Measurements from ENCODE around the gene ZNF548.

Gene ZNF548

DNA sequence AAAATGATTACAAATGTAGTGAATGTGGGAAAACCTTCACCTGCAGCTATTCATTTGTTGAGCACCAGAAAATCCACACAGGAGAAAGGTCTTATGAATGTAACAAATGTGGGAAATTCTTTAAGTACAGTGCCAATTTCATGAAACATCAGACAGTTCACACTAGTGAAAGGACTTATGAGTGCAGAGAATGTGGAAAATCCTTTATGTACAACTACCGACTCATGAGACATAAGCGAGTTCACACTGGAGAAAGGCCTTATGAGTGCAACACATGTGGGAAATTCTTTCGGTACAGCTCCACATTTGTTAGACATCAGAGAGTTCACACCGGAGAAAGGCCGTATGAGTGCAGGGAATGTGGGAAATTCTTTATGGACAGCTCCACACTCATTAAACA lies 9.2 kb downstream of the ZNF548 start:
- no peak for DNase-seq (ENCODE audit: low read depth)

DNA sequence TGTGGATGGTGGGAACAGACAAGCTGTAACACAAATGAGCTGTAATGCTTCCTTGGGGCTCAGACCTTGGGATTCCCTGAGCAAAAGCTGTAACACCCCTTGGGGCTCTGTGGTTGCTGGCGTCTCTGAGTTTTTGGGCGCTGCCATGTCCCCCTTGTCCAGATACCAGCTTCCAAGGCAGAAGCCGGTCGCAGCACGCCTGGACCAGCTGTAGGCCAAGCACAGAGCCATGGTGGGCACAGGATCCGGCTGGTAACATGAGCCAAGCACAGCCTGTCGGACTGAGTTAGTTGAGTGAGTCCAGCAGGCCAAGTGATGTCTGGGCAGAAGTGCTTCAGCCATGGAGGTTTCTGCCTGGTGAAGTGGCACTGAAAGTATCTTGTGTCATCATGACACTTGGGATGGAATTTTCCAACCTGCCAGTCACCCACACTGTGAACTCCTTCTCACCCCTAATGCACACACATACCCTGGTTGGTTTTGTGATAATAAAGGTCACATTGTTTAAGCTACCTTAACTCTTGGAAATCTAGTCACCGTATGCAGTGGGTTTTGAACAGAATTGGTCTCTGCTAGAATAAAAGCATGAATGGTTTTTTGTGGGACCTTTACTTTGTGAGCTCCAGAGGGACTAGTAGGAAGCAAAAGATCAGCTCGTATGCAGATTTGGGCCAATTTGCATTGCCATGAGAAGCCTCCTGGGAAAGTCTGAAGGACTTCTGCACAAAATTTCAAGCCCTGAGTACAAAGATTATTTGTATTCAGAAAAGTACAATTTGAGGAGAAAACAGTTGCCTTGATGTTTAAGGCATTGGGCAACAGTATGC lies 14.3 kb downstream of the ZNF548 start:
- DNase-seq (ENCODE audit: low read depth): no peak

DNA sequence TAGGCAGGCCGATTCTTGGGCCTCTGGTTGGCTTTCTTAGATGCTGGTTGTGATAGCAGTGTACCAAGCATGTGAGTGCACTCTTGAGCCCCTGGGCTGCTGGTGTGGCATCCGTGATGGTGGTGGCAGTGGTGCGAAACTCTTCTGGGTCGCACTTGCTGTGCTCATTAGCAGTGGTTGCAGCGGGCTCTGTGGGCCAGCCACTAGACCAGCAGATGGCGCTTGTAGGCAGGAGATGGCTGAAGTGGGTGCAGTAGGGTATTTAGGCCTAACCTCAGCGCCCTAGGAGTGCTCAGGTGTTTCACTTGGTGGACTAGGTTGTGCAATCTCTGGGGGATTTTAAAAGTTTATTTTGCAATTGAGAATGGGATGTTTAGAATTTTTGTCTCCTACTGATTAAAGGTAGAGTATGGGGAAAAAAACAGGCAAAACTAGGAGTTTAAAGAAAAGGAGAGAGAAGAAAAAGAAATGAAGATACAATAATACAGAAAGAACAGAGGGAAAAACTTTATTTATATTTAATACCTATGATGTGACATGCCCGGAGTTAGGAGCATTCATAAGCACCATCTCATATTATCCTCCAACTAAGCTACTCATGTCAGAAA lies 17.0 kb downstream of the ZNF548 start:
- DNase-seq (ENCODE audit: low read depth): peak; percentile 61

DNA sequence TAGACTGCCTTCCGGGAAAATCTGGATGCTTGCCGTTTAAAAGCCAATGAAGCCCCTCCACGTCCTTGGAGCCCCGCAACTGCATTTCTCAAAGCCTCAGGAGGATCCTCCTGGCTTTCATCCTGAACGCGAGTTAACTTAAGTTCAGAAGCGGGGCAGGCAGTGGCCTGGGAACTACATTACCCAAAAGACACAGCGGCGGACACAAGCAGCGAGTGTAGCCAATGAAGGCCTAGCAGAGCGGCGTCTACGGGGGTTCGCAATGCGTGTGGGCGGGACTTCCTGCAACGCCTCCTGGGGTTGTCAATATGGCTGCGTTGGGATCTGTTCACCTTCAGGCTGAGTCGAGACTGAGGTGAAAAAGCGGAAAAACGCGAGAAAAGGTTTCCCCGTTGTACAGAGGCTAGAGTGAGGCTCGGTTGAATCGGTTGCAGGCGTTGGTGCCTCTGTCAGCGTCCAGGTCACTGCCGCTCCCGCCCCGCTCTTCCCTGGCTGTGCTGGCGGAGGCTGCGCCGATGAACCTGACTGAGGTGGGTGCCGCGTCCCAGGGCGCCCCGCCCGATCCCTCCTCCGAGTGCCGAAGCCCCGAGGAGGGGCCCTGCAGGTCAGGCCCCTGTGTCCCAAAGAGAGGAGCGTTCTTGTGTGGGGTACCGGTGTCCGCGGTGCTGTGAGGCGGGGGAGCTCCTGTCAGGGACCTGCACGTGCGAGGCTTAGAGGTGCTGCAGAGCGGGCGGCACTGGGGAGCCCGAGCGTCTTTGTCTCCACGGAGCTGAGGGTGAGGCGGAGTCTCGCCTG lies 21.4 kb downstream of the ZNF548 start, which contains the start of gene ZNF17:
ZNF17 (plus strand) TSS at position 285 of the 795 bp plus-strand sequence. CDS start 2,455 bp downstream, outside the sequence.
- DNase-seq (ENCODE audit: low read depth): peak; percentile 87

DNA sequence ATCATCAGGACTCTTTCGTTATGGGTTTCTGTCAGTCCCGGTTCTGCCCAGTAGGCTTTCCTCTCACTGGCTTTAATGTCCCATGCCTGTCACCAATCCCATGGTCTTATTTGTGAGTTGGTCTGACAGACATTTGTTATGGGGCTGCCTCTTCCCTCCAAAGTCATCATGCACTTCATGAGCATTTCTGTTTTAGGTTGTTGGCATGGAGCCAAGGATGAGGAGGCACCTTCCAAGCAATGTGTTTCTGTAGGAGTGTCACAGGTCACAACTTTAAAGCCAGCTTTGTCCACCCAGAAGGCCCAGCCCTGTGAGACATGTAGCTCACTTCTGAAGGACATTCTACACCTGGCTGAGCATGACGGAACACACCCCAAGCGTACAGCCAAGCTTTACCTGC lies 29.8 kb downstream of the ZNF548 start:
- no peak for DNase-seq (ENCODE audit: low read depth)

DNA sequence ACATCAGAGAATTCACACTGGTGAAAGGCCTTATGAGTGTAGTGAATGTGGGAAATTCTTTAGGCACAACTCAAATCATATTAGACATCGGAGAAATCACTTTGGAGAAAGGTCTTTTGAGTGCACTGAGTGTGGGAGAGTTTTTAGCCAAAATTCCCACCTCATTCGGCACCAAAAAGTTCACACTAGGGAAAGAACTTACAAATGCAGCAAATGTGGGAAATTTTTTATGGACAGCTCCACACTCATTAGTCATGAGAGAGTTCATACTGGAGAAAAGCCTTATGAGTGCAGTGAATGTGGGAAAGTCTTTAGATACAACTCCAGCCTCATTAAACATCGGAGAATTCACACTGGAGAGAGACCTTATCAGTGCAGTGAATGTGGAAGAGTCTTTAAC lies 31.4 kb downstream of the ZNF548 start:
- DNase-seq (ENCODE audit: low read depth): no peak

DNA sequence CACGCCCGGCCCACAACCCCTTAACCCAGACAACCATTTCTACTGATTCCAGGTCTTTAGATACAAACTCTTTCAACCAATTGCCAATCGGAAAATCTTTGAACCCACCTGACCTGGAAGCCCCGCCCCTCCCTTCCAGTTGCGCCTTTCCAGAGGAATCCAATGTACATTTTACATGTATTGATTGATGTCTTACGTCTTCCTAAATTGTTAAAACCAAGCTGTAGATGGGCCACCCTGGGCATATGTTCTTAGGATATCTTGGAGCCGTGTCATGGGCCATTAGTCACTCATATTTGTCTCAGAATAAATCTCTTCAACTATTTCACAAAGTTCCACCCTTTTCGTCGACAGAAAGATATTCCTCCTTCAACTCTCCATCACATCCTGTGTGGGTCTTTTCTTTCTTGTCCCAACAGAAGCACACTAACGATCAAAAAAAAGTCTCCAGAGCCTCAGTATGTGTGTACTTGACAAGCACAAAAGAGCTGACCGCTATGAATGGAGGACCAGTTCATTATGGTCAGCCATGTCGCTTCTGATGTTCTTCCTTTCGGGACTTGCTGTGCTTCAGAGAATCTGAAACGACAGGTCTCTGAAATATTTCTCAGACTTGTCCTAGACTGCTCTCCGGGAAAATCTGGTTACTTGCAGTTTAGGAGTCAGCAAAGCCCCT lies 44.9 kb downstream of the ZNF548 start:
- no peak for DNase-seq (ENCODE audit: low read depth)

DNA sequence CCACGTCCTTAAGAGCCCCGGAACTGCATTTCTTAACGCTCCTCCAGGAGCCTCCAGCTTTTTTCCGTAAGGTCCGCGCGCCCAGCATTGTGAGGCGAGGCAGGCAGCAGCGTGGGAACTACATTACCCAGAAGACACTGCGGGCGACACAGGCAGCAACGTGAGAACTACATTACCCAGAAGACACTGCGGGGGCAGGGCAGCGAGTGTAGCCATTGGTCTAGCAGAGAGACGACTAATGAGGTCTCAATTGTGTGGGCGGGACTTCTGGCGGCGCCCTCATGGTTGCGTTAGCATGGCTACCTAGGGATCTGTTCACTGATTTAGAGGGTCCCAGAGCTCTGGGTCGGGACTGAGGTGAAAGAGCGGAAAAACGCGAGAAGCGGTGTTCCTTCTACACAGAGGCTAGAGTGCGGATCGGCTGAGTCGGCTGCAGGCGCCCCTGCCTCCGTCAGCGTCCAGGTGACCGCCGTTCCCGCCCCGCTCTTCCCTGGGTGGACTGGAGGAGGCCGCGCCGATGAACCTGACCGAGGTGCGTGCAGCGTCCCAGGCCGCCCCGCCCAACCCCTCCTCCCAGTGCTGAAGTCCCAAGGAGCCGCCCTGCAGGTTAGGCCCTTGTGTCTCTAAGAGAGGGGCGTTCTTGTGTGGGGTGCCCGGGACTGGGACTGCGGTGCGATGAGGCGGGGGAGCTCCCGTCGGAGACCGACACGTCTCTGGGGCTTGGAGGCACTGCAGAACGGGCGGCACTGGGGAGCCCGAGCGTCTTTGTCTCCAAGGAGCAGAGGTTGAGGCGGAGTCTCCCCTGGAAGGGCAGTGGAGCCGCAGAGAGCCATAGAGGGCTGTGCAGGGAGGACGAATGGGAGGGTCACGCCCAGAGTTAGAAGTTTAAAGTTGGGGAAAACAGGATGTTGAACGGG lies 45.7 kb downstream of the ZNF548 start, which contains the start of gene ZNF749:
ZNF749 (plus strand) TSS at position 264 of the 917 bp plus-strand sequence; CDS start at position 518, 254 bp downstream.
- peak; percentile 96 for DNase-seq (ENCODE audit: low read depth)

DNA sequence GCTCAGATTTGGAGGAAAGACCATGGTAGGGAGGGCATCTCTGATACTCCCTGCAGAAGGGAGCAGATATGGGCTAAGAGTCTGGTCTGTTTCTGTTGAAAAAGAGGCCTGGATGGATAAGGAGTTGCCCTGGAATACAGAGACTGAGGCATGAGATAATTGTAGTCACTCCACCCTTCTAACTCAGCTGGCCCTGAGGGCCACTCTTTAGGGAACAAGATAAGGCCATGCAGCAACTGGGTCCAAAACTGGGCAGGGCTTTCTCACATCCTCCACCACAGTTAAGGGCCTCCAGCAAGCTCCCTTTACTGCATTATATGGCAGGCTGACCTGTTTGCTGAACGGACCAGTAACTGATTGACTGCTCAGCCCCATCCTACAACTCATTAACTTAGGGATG lies 46.8 kb downstream of the ZNF548 start:
- DNase-seq (ENCODE audit: low read depth): no peak

DNA sequence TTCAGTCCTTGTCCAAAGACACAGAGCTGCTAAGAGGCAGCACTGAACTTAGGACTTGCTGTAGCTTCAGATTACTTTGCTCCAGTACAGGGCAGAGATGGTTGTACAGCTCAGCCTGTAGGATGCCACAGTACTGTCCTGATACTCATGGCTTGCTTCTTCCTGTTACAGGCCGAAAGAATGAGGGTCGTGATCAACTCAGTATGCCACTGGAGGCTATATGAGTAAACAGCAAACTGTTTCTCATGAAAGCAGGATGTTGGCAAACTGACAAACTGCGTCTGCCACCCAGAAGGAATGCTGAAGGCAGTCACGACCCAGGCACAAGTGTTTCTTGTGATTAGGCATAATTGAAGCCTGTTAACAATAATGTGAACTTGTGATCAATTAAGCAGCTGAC lies 48.3 kb downstream of the ZNF548 start:
- DNase-seq (ENCODE audit: low read depth): no peak

DNA sequence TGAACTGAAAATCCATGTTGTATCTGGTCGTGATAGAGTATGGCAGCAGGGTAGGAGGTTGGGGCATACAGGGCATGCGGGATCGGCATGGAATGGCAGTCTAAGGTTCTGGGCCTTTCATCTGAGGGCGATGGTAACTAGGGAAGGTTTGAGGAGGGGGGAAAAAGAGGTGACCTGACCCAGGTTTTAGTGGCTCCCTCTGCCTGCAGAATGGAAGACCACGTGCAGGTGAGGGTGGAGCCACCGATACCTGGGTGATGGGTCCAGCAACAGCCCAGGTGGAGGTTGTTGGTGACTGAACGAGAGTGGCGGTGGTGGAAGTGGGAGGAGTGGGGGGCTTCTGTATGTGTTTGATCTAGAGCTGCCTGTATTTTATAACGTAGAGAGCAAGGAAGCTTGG lies 49.3 kb downstream of the ZNF548 start:
- DNase-seq (ENCODE audit: low read depth): no peak

DNA sequence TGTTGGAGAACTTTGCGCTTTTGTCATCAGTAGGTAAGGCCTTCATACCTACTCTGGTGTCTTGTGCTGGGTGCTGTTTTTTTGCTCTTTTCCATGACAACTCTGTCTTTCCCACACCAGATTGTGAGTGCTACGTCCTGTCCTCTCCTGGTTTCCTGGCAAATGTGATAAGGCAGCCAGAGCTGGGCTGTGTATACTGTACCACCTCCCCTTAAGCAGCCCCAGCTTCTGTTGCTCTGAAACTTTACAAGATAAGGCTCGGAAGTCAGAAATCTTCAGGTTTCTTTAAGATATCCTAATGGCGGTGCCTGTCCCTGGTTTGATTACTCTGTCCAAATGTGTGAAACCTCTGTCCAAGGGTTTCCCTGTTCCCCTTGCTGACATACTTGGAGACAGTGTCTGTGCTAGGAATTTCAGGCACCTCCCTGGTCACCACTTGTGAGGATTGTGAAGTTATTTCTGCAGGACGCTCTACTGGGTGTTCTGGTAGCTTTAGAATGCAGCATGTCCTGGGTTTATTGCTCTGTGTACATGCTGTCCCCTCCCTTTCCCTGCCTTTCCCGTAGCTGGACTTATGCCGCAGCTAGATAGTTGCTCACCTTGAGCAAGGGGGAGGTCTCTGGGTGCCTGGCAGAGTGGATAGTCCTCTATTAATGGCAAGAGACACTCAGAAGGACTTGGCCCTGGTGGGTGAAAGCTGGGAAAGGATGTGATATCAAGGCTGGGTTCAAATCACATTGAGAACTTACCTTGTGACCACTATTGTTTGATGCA lies 52.5 kb downstream of the ZNF548 start:
- no peak for DNase-seq (ENCODE audit: low read depth)

DNA sequence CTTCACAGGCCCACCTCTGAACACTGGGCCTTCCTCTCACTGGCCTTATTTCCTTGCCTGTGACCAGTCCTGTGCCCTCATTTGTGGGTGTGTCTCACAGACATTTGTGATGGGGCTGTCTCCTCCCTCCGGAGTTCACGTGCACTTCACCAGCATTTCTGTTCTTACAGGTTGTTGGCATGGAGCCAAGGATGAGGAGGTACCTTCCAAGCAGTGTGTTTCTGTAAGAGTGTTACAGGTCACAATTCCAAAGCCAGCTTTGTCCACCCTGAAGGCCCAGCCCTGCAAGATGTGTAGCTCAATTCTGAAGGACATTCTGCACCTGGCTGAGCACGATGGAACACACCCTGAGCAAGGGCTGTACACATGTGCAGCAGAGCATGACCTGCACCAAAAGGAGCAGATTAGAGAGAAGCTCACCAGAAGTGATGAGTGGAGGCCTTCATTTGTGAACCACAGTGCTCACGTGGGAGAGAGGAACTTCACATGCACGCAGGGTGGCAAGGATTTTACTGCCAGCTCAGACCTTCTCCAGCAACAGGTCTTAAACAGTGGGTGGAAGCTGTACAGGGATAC lies 53.6 kb downstream of the ZNF548 start:
- no peak for DNase-seq (ENCODE audit: low read depth)

DNA sequence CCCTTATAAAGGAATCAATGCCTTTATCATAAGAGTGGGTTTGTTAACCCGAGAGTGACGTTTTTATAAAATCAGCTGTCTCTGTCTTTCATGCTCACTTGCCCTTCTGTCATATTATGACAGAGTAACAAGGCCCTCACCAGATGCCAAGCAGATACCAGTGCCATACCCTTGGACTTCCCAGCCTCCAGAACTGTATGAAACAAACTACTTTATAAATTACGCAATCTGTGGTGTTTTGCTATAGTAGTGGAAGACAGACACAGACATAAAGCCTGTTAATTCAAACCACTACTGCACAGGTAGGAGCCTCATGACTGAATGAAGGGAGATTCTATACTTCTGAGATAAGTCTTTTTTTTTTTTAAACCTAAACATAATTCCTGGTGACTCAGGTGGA lies 62.7 kb downstream of the ZNF548 start:
- no peak for DNase-seq (ENCODE audit: low read depth)
